Measurements from ENCODE around the gene KCNK7. TPM values are rescaled to one million over a fixed set of nuclear protein-coding genes. Genes with fewer than 3 reads are reported as not detected.
A peak's percentile ranks its signal among the peaks of the same experiment; 100 is the strongest.

KCNK7 gene
- polyA plus RNA-seq, 1 of the 3 experiments (the other 2 are of a cell fraction), result 0.58 TPM

DNA sequence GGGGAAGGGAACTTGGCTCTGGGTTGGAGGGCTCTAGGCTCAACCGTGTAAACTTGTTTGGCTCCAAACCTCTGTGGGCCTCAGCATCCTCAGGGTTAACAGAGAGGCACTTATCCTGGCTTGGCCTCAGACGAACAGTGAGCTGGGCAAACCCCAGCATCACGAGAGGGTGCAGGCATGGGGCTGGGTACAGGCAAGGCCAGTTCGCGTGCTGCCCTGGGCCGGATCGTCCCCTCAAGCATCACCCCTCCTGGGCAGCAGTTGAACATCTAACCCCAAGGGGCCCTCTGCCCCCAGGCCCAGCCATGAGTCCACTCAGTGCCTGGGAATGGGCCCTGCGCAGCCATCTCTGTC, 17.9 kb downstream of the KCNK7 start:
- Histone ChIP-seq H3K27me3 (ENCODE audit: insufficient read depth) (no peaks in the 10 kb centered on the region), H3K9ac (peak overlapping the region; percentile 78), H3K79me2 (ENCODE audit: insufficient read depth) (peaks cover 45% of the 10 kb centered on the region), H3K27ac (ENCODE audit: low read depth in 2 of 2, low read length in 1 of 2) (peak overlapping the region; percentile 28 to 69; a peak in 3 of 4 replicates), H4K20me1 (ENCODE audit: insufficient read depth) (peaks cover 25% of the 10 kb centered on the region), H3F3A (replicated peaks; ENCODE audit: insufficient read depth) (peaks cover 32% of the 10 kb centered on the region), H3K36me3 (replicated peaks in 1 of 2; ENCODE audit: control insufficient read depth in 1 of 2, insufficient read depth in 2 of 2, low read length in 1 of 2) (peaks cover 22 to 42% of the 10 kb centered on the region in 2 experiments), H2AFZ (ENCODE audit: low read depth) (no peak overlapping the region), H3K9me3 (no peaks in the 10 kb centered on the region), H3K4me3 (ENCODE audit: low read depth in 2 of 2, low read length in 1 of 2) (peak overlapping the region; percentile 37 to 68; a peak in 2 of 4 replicates), H3K4me1 (ENCODE audit: control insufficient read depth in 1 of 2, insufficient read depth in 2 of 2, low read depth in 1 of 2, low read length in 1 of 2) (peaks cover 32 to 40% of the 10 kb centered on the region in 2 experiments; a peak in 3 of 4 replicates), H3K4me2 (peak overlapping the region; percentile 99), H3K9me2 (no peaks in the 10 kb centered on the region)
- WGBS (ENCODE audit: low lambda C conversion rate), result 74% methylated on average over 8 of the region's 8 CpGs
- no peak for DNase-seq
- TF ChIP-seq FOXM1 (IDR thresholded peaks at IDR 0.05; ENCODE audit: low read depth) (no peak), RCOR1 (IDR thresholded peaks at IDR 0.05; ENCODE audit: low read length) (no peak)
- POLR2A ChIA-PET, result interaction anchor here (1.4 kb wide), 1 partner anchor 17 kb away, joined by 5 read pairs; no protein-coding TSS in a partner anchor
- CTCF ChIA-PET, result interaction anchor here (13.3 to 13.6 kb wide), 2 partner anchors 13 to 37 kb away, joined by 216 to 295 read pairs; partner anchors contain the start of gene KCNK7

DNA sequence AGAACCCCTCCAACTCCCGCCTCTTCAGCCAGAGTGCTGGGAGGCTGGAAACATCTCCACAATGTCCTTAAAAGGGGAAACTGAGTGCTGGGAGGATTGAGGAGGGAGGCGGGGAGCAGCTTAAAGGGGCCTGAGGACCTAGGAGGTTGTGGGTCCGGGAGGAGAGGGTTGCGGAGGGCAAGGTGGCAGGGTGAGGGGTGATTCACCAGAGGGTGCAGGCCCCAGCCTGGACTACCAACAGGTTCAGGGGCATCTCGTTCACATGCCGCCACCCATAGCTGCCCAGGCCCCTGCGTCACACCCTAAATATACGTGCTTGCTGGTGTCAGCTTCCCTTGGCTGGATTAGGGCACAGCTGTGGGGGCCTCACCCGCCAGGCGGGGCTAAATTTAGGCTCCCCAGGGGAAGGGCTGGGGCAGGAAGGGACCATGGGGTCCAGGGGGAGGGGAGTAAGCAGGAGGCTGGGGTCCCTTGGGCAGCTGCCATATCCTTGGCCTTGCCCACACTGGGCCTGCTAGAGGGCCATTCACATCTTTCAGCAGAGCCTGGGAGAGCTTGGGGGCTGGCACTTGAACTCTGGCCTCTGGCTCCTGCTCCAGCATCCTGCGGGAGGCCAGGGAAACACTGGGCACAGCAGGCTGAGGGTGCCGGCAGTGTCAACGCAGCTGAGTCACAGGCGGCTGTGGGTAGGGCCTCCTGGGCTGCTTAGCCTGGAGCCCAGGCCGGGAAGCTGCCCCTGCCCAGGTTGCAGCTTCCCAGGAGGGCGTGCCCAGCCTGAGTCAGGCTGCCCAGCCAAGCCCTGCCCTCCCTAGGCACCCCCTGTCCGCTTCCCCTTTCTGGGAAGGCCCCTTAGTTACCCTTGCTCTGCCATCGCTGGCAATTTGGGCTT, 18.5 kb downstream of the KCNK7 start:
- Histone ChIP-seq H3K4me2 (peak overlapping the region; percentile 99), H3K9me2 (no peaks in the 10 kb centered on the region), H3F3A (replicated peaks; ENCODE audit: insufficient read depth) (peaks cover 32% of the 10 kb centered on the region), H3K79me2 (ENCODE audit: insufficient read depth) (peaks cover 45% of the 10 kb centered on the region), H3K36me3 (replicated peaks in 1 of 2; ENCODE audit: control insufficient read depth in 1 of 2, insufficient read depth in 2 of 2, low read length in 1 of 2) (peaks cover 22 to 38% of the 10 kb centered on the region in 2 experiments), H3K27ac (ENCODE audit: low read depth in 2 of 2, low read length in 1 of 2) (peak overlapping the region; percentile 68 to 69; a peak in 3 of 4 replicates), H3K4me3 (ENCODE audit: low read depth in 2 of 2, low read length in 1 of 2) (peak overlapping the region; percentile 64 to 68), H3K9ac (peak overlapping the region; percentile 78), H2AFZ (ENCODE audit: low read depth) (no peak overlapping the region), H3K9me3 (no peaks in the 10 kb centered on the region), H3K4me1 (ENCODE audit: control insufficient read depth in 1 of 2, insufficient read depth in 2 of 2, low read depth in 1 of 2, low read length in 1 of 2) (peaks cover 32 to 40% of the 10 kb centered on the region in 2 experiments; a peak in 3 of 4 replicates), H3K27me3 (ENCODE audit: insufficient read depth) (no peaks in the 10 kb centered on the region), H4K20me1 (ENCODE audit: insufficient read depth) (peaks cover 25% of the 10 kb centered on the region)
- CTCF ChIA-PET, result interaction anchor here (0.8 to 13.6 kb wide), 5 partner anchors 14 to 36 kb away, joined by 3 to 295 read pairs (median 4); partner anchors contain the start of gene KCNK7
- 68% methylated on average over 8 of the region's 18 CpGs for WGBS (ENCODE audit: low lambda C conversion rate)
- POLR2A ChIA-PET, result interaction anchor here (1.0 to 1.7 kb wide), 4 partner anchors 10 to 18 kb away, joined by 3 to 7 read pairs (median 4); no protein-coding TSS in a partner anchor
- DNase-seq, result no peak
- TF ChIP-seq CHD2 (IDR thresholded peaks at IDR 0.05; ENCODE audit: low read length, partially characterized antibody), result no peak
- no peak for TF ChIP-seq EP300 (IDR thresholded peaks at IDR 0.05; ENCODE audit: borderline replicate concordance in 1 of 2, low read depth in 1 of 2, low read length in 1 of 2)
- TF ChIP-seq TCF12 (IDR thresholded peaks at IDR 0.05), result peak; percentile 19; the same call in 1 of the 2 replicates
- TF ChIP-seq RXRA (IDR thresholded peaks at IDR 0.05; ENCODE audit: borderline replicate concordance, low read depth), result no peak
- no peak for TF ChIP-seq RCOR1 (IDR thresholded peaks at IDR 0.05; ENCODE audit: low read length)
- peak; percentile 46; the same call in 1 of the 2 replicates for TF ChIP-seq FOSL2 (IDR thresholded peaks at IDR 0.05; ENCODE audit: borderline replicate concordance, low read depth)
- TF ChIP-seq TAF1 (IDR thresholded peaks at IDR 0.05; ENCODE audit: borderline replicate concordance, low read depth, low read length), result 0 out of 2 replicates have a peak, but pooled peaks have one; percentile 12
- peak; percentile 48 for TF ChIP-seq NFIC (IDR thresholded peaks at IDR 0.05; ENCODE audit: borderline replicate concordance)
- TF ChIP-seq, protein P1, sequence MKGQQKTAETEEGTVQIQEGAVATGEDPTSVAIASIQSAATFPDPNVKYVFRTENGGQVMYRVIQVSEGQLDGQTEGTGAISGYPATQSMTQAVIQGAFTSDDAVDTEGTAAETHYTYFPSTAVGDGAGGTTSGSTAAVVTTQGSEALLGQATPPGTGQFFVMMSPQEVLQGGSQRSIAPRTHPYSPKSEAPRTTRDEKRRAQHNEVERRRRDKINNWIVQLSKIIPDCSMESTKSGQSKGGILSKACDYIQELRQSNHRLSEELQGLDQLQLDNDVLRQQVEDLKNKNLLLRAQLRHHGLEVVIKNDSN (IDR thresholded peaks at IDR 0.05; ENCODE audit: borderline replicate concordance, low read depth), result no peak
- TF ChIP-seq RFX5 (IDR thresholded peaks at IDR 0.05; ENCODE audit: low read length), result no peak
- no peak for TF ChIP-seq MEF2A (IDR thresholded peaks at IDR 0.05; ENCODE audit: borderline replicate concordance, low read depth)
- TF ChIP-seq, protein P2, sequence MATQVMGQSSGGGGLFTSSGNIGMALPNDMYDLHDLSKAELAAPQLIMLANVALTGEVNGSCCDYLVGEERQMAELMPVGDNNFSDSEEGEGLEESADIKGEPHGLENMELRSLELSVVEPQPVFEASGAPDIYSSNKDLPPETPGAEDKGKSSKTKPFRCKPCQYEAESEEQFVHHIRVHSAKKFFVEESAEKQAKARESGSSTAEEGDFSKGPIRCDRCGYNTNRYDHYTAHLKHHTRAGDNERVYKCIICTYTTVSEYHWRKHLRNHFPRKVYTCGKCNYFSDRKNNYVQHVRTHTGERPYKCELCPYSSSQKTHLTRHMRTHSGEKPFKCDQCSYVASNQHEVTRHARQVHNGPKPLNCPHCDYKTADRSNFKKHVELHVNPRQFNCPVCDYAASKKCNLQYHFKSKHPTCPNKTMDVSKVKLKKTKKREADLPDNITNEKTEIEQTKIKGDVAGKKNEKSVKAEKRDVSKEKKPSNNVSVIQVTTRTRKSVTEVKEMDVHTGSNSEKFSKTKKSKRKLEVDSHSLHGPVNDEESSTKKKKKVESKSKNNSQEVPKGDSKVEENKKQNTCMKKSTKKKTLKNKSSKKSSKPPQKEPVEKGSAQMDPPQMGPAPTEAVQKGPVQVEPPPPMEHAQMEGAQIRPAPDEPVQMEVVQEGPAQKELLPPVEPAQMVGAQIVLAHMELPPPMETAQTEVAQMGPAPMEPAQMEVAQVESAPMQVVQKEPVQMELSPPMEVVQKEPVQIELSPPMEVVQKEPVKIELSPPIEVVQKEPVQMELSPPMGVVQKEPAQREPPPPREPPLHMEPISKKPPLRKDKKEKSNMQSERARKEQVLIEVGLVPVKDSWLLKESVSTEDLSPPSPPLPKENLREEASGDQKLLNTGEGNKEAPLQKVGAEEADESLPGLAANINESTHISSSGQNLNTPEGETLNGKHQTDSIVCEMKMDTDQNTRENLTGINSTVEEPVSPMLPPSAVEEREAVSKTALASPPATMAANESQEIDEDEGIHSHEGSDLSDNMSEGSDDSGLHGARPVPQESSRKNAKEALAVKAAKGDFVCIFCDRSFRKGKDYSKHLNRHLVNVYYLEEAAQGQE (IDR thresholded peaks at IDR 0.05; ENCODE audit: low read depth, low read length), result no peak
- no peak for TF ChIP-seq SIN3A (IDR thresholded peaks at IDR 0.05; ENCODE audit: borderline replicate concordance, low read depth, low read length)
- TF ChIP-seq POLR2AphosphoS5 (IDR thresholded peaks at IDR 0.05; ENCODE audit: low read depth, low read length), result peak; percentile 42; the same call in 1 of the 2 replicates
- TF ChIP-seq, protein P3, sequence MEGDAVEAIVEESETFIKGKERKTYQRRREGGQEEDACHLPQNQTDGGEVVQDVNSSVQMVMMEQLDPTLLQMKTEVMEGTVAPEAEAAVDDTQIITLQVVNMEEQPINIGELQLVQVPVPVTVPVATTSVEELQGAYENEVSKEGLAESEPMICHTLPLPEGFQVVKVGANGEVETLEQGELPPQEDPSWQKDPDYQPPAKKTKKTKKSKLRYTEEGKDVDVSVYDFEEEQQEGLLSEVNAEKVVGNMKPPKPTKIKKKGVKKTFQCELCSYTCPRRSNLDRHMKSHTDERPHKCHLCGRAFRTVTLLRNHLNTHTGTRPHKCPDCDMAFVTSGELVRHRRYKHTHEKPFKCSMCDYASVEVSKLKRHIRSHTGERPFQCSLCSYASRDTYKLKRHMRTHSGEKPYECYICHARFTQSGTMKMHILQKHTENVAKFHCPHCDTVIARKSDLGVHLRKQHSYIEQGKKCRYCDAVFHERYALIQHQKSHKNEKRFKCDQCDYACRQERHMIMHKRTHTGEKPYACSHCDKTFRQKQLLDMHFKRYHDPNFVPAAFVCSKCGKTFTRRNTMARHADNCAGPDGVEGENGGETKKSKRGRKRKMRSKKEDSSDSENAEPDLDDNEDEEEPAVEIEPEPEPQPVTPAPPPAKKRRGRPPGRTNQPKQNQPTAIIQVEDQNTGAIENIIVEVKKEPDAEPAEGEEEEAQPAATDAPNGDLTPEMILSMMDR (IDR thresholded peaks at IDR 0.05), result no peak
- TF ChIP-seq, protein P4, sequence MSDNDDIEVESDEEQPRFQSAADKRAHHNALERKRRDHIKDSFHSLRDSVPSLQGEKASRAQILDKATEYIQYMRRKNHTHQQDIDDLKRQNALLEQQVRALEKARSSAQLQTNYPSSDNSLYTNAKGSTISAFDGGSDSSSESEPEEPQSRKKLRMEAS (IDR thresholded peaks at IDR 0.05; ENCODE audit: low read depth), result peak; percentile 62

Data from SK-N-SH (cell line).